GM12801 (cell line): ENCODE results near the gene LAMA2.

Experiments used
- CTCF ChIP-seq: IDR thresholded peaks from one replicate; pipeline ENCODE4 v1.5.1; 2011; ENCODE audit warnings: control low read depth; ENCODE audit not compliant: insufficient read length; ENCODE audit errors: extremely low read depth

The LAMA2 gene

GRCh38 chr6:129507846-129508245 lies 624.9 kb downstream of the LAMA2 start:
- TF ChIP-seq CTCF = no peak

GRCh38 chr6:129508477-129509145 lies 625.7 kb downstream of the LAMA2 start:
- no peak for TF ChIP-seq CTCF

DNA sequence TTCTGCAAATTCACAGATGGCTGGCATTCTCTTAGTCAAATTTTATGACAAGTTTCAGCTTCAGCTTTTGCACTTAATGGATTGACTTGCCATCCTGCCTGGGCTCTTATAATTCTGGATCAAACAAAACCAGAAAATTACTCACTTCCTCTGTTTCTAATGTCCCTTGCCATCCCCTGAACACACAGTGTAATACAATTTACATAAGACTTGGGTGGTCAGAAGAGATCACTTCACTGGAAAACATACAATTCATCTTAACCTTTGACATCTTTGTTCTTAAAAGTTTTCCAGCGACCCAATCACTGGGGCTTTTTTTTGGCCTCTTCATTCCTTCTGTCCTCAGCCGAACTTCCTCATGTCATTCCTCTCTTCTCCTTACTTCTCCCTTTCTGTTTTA lies 628.0 kb downstream of the LAMA2 start:
- no peak for TF ChIP-seq CTCF

GRCh38 chr6:129513471-129513870 lies 630.5 kb downstream of the LAMA2 start:
- TF ChIP-seq CTCF = no peak

DNA sequence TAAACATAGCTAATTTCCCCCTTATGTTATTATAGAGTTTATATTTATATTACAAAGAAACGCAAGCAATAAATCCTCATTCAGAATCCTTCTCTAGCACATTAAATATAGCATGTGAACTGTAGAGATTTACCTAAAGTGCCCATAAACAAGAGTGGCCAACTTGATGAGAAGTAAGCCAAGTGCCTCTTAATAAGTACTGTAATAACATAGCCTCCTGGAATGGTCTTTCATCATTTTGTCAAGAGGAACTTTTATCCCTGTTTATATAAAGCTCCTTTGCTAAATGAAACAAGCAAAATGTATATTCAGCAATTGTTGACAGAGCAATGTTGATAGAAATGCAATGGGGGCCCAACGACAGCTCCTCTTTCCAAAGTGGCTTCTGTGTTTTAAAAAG lies 632.1 kb downstream of the LAMA2 start:
- TF ChIP-seq CTCF = no peak

DNA sequence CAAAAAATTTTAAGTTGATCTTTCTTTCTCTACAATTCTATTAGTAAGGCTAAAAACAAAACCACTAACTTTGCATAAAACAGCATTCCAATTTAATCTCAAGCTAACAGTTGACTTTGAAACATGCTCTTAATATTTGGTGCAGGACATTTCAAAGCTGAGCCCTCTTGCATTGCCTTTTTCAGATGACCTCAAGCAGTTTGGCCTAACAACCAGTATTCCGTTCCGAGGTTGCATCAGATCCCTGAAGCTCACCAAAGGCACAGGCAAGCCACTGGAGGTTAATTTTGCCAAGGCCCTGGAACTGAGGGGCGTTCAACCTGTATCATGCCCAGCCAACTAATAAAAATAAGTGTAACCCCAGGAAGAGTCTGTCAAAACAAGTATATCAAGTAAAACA lies 633.1 kb downstream of the LAMA2 start:
- TF ChIP-seq CTCF = no peak

GRCh38 chr6:129516787-129517186 lies 633.8 kb downstream of the LAMA2 start:
- TF ChIP-seq CTCF = no peak
